Vagina (tissue), 2 donors: Measurements from ENCODE around the gene RAPSN. TPM values are rescaled to one million over a fixed set of nuclear protein-coding genes. Genes with fewer than 3 reads are reported as not detected.

Experiments used
- DNase-seq, 2 donors: peaks; one replicate each; pipeline ENCODE4 v3.0.0-alpha.2; 2017; ENCODE audit errors: extremely low spot score in 2 of 2
- H3K27ac ChIP-seq: fragments of 200-600 bp; sonication (generic); one replicate; pipeline ENCODE4 v1.5.1; 2019
- H3K27me3 ChIP-seq: fragments of 200-600 bp; sonication (generic); one replicate; pipeline ENCODE4 v1.5.1; 2019
- H3K36me3 ChIP-seq, 2 donors: fragments of 200-600 bp; sonication (generic); one replicate each; pipeline ENCODE4 v1.5.1; 2017 to 2019
- H3K4me1 ChIP-seq: fragments of 200-600 bp; sonication (generic); one replicate; pipeline ENCODE4 v1.5.1; 2019
- H3K4me3 ChIP-seq, 2 donors: fragments of 200-600 bp; sonication (generic); 1 replicate in 1 of 2; 2 replicates in 1 of 2; pipeline ENCODE4 v1.5.1; 2016 to 2019
- H3K9me3 ChIP-seq: fragments of 200-600 bp; sonication (generic); one replicate; pipeline ENCODE4 v1.5.1; 2019
- POLR2A ChIP-seq, 2 donors: fragments of 450-650 bp; IDR thresholded peaks; one replicate each; pipeline ENCODE4 v1.6.1; 2017; ENCODE audit warnings: antibody characterized with exemption in 2 of 2, mild to moderate bottlenecking in 2 of 2, moderate library complexity in 2 of 2
- POLR2AphosphoS5 ChIP-seq, 2 donors: sonication (generic); formaldehyde crosslinking; IDR thresholded peaks; one replicate each; pipeline ENCODE4 v1.9.0; 2017; ENCODE audit warnings: antibody characterized with exemption in 2 of 2, mild to moderate bottlenecking in 2 of 2, low read depth in 1 of 2; ENCODE audit not compliant: insufficient read depth in 1 of 2
- intact Hi-C: fragments of 100-400 bp; cut with DNase I; formaldehyde crosslinking; loops from one replicate; pipeline ENCODE4 v1.15.1; 2023
- total RNA-seq: library from RNA; depleted of rRNA; stranded (reverse); fragments of >200 nt; gene quantifications from one replicate; pipeline ENCODE4 v1.2.3, GENCODE V29; 2016
- TF ChIP-seq, protein P1 (sequence below), 3 experiments: fragments of 450-650 bp in 2 of 3; fragments of 200-600 bp in 1 of 3; sonication (generic) in 1 of 3; IDR thresholded peaks; one replicate each; pipeline ENCODE4 v1.5.1; 2017 to 2019; ENCODE audit warnings: antibody characterized with exemption in 3 of 3, mild to moderate bottlenecking in 2 of 3, moderate library complexity in 2 of 3

RAPSN gene
- total RNA-seq, 1 donor from 2014 or later = not detected

DNA sequence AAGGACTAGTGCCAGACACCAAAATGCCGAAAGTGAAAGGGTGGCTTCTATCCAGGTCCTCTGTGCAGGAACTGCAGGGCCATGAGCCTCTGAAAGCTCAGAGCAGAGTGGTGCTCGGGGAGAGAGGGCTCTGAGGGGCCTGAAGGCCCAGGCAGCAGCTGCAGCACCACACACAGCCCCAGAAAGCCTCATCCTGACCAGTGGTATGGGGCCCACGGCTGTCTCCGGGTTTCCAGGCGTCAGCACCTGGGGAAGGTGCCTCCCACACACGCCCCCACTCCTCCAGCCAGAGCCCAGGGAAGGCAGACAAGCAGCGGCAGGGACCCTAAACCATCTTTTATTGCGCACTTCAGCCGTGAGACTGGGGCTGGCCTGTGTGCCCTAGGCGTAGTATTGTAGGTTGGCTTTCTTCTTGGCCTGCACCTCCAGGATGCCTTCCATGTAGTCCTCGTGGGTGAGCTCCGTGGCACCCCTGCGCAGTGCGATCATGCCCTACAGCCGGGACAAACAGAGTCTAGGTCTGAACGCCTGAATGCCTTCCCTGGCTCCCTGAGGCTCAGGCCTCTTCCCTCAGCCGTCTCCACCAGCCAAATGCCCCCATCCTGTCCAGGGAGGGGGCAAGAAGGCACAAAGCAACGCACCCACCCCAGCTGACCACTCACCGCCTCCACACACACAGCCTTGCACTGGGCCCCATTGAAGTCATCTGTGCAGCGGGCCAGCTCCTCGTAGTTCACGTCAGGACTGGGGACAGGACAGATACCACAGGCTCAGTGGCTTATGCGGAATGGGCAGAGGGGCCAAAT lies 30.3 kb downstream of the RAPSN start:
- Histone ChIP-seq H3K27me3 (no peaks in the 10 kb centered on the region), H3K36me3 (peaks cover 0 to 64% of the 10 kb centered on the region in 2 donors), H3K4me3 (no peak overlapping the region), H3K9me3 (no peaks in the 10 kb centered on the region), H3K27ac (no peak overlapping the region), H3K4me1 (peaks cover 21% of the 10 kb centered on the region)
- TF ChIP-seq POLR2AphosphoS5 (IDR thresholded peaks at IDR 0.05; ENCODE audit: insufficient read depth in 1 of 2, low read depth in 1 of 2) (no peak), POLR2A (IDR thresholded peaks at IDR 0.05) (no peak)
- TF ChIP-seq, protein P1, sequence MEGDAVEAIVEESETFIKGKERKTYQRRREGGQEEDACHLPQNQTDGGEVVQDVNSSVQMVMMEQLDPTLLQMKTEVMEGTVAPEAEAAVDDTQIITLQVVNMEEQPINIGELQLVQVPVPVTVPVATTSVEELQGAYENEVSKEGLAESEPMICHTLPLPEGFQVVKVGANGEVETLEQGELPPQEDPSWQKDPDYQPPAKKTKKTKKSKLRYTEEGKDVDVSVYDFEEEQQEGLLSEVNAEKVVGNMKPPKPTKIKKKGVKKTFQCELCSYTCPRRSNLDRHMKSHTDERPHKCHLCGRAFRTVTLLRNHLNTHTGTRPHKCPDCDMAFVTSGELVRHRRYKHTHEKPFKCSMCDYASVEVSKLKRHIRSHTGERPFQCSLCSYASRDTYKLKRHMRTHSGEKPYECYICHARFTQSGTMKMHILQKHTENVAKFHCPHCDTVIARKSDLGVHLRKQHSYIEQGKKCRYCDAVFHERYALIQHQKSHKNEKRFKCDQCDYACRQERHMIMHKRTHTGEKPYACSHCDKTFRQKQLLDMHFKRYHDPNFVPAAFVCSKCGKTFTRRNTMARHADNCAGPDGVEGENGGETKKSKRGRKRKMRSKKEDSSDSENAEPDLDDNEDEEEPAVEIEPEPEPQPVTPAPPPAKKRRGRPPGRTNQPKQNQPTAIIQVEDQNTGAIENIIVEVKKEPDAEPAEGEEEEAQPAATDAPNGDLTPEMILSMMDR (IDR thresholded peaks at IDR 0.05) = no peak
- intact Hi-C loops = no loop called here
- DNase-seq = no peak

DNA sequence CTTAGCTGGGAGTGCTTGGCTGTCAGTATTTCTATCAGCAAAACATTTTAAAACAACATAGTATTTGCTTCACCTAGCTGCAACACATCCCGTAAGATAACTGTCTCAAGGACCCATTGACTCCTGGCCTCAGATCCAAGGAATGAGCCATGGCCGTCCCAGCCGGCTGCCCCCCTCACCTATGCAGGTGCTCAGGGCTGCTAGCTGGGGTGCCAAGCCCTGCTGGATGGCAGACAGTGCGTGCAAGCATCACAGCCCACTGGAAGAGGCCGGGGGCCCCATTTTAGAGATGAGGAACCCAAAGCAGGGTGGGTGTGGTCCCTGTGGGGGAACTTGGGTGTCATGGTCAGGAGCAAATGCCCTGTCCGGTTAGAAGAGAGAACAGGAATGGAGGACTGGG lies 31.2 kb downstream of the RAPSN start:
- TF ChIP-seq, protein P1 (IDR thresholded peaks at IDR 0.05) = no peak
- TF ChIP-seq POLR2AphosphoS5 (IDR thresholded peaks at IDR 0.05; ENCODE audit: insufficient read depth in 1 of 2, low read depth in 1 of 2) (no peak), POLR2A (IDR thresholded peaks at IDR 0.05) (no peak)
- peaks cover 0 to 61% of the 10 kb centered on the region in 2 donors for H3K36me3 ChIP-seq
- DNase-seq = no peak
- H3K27me3 ChIP-seq = no peaks in the 10 kb centered on the region
- H3K9me3 ChIP-seq = no peaks in the 10 kb centered on the region
- H3K4me1 ChIP-seq = peaks cover 21% of the 10 kb centered on the region
- H3K27ac ChIP-seq = no peak overlapping the region
- intact Hi-C loops = no loop called here
- no peak overlapping the region for H3K4me3 ChIP-seq

DNA sequence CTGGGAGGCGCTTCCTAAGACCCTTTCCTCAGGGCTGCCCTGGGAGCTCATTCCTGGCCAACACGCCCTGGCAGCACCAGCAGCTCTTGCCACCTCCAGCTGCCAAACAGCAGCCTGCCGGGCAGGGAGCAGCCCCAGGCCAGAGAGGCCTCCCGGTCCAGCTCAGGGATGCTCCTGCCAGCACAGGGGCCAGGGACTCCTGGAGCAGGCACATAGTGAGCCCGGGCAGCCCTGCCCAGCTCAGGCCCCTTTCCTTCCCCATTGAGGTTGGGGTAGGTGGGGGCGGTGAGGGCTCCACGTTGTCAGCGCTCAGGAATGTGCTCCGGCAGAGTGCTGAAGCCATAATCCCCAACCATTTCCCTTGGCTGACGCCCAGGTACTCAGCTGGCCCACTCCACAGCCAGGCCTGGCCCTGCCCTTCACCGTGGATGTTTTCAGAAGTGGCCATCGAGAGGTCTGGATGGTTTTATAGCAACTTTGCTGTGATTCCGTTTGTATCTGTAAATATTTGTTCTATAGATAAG lies 32.9 kb downstream of the RAPSN start:
- H3K27me3 ChIP-seq = no peaks in the 10 kb centered on the region
- H3K4me3 ChIP-seq = peak overlapping the region in 1 of 2 donors; percentile 17
- peak overlapping the region; percentile 79 for H3K27ac ChIP-seq
- H3K9me3 ChIP-seq = no peaks in the 10 kb centered on the region
- peaks cover 0 to 56% of the 10 kb centered on the region in 2 donors for H3K36me3 ChIP-seq
- H3K4me1 ChIP-seq = peaks cover 22% of the 10 kb centered on the region
- TF ChIP-seq POLR2A (IDR thresholded peaks at IDR 0.05) (no peak), POLR2AphosphoS5 (IDR thresholded peaks at IDR 0.05; ENCODE audit: insufficient read depth in 1 of 2, low read depth in 1 of 2) (peak; percentile 29 to 70)
- intact Hi-C loops = no loop called here
- no peak for DNase-seq

- peaks cover 29% of the 10 kb centered on the region for H3K4me1 ChIP-seq
- DNase-seq = peak in 1 of 2 donors; percentile 92
- H3K9me3 ChIP-seq = no peaks in the 10 kb centered on the region
- H3K4me3 ChIP-seq = no peak overlapping the region
- peaks cover 0 to 55% of the 10 kb centered on the region in 2 donors for H3K36me3 ChIP-seq
- TF ChIP-seq POLR2AphosphoS5 (IDR thresholded peaks at IDR 0.05; ENCODE audit: insufficient read depth in 1 of 2, low read depth in 1 of 2) (no peak), POLR2A (IDR thresholded peaks at IDR 0.05) (no peak)
- TF ChIP-seq, protein P1 (IDR thresholded peaks at IDR 0.05) = no peak
- no peaks in the 10 kb centered on the region for H3K27me3 ChIP-seq
- H3K27ac ChIP-seq = peak overlapping the region; percentile 79
- intact Hi-C loops = no loop called here
These were observed 33.7 kb downstream of the RAPSN start for GRCh38 chr11:47415091-47415854.

DNA sequence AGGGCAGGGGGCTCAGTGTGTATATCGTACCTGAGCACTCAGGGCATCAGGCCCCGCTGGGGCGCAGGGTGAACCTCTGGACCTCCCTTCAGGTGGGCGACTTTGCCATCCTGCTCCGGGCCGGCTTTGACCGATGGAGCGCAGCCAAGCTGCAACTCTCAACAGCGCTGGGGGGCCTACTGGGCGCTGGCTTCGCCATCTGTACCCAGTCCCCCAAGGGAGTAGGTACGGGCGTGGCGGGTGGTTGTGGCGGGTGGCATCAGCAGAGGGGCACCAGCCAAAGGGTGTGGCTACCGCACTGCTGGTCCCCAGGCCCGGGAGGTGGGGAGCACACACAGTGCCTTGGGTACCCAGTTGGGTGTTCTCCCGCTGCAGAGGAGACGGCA lies 34.3 kb downstream of the RAPSN start:
- no peak overlapping the region for H3K4me3 ChIP-seq
- peak in 1 of 2 donors; percentile 95 for DNase-seq
- peaks cover 35% of the 10 kb centered on the region for H3K4me1 ChIP-seq
- H3K27me3 ChIP-seq = no peaks in the 10 kb centered on the region
- H3K9me3 ChIP-seq = no peaks in the 10 kb centered on the region
- H3K36me3 ChIP-seq = peaks cover 0 to 50% of the 10 kb centered on the region in 2 donors
- no peak for TF ChIP-seq POLR2A (IDR thresholded peaks at IDR 0.05)
- TF ChIP-seq, protein P1 (IDR thresholded peaks at IDR 0.05) = no peak
- no peak for TF ChIP-seq POLR2AphosphoS5 (IDR thresholded peaks at IDR 0.05; ENCODE audit: insufficient read depth in 1 of 2, low read depth in 1 of 2)
- intact Hi-C loops = no loop called here
- peak overlapping the region; percentile 79 for H3K27ac ChIP-seq
